ENCODE data around the gene JTB. TPM values are rescaled to one million over a fixed set of nuclear protein-coding genes. Genes with fewer than 3 reads are reported as not detected.

Gene JTB
- total and polyA plus RNA-seq, 2 donors (not counting 1 experiment from before 2014, with no cell fraction given) = 106 to 159 TPM

DNA sequence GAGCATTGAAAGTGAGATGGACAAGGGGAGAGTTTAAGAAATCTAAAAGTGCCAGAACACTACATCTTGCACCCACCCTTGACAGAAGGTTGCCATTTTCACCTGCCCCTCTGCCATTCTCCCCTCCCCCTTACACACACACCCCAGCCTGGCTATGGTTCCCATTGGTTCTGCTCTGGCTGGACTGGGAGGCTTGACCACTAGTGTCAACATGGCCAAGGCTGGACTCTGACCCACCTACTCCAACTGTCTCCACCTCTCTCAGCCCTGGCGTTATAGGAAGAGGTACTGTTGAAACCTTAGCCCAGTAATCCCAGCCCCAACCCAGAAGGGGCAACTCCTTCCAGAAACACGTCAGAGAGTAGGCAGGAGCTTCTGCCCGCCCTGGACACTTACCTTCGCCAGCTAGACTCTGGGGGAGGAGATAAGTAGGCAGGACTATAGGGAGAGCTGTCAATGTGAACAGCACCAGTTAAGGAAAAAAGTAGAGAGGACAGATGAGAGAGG lies 23.6 kb downstream of the JTB start:
- no peak overlapping the region for H3K4me2 ChIP-seq (replicated peaks; ENCODE audit: low read depth, low read length, poor library complexity, severe bottlenecking)
- H3K4me1 Mint-ChIP-seq = peaks cover 60% of the 10 kb centered on the region
- H3K27me3 Mint-ChIP-seq = no peaks in the 10 kb centered on the region
- H3K4me3 ChIP-seq (ENCODE audit: control extremely low read depth in 1 of 5, extremely low read depth in 1 of 5, insufficient read depth in 1 of 5, low read depth in 2 of 5, low read length in 4 of 5) = no peak overlapping the region
- peaks cover 38 to 47% of the 10 kb centered on the region in 2 donors for H3K4me1 ChIP-seq (ENCODE audit: control insufficient read depth in 2 of 2, insufficient read depth in 2 of 2, low read length in 2 of 2)
- H3K36me3 ChIP-seq (replicated peaks in 1 of 2; ENCODE audit: control extremely low read depth in 1 of 2, control insufficient read depth in 1 of 2, extremely low read depth in 1 of 2, insufficient read depth in 2 of 2, low read length in 1 of 2) = peaks cover 2 to 54% of the 10 kb centered on the region in 2 experiments
- ChIA-PET POLR2A (interaction anchor here (1.0 to 1.5 kb wide), 2 partner anchors 9 to 24 kb away, joined by 3 to 5 read pairs; partner anchors contain the start of gene JTB), CTCF (interaction anchor here (0.8 to 1.6 kb wide), 3 partner anchors 9 to 32 kb away, joined by 3 to 5 read pairs (median 4); partner anchors contain the start of genes RAB13 and SLC39A1)
- no peak for TF ChIP-seq EZH2 (IDR thresholded peaks at IDR 0.05; ENCODE audit: borderline replicate concordance, insufficient read depth, low read depth, low read length, poor library complexity, severe bottlenecking)
- no peak for TF ChIP-seq CTCF (IDR thresholded peaks at IDR 0.05)
- H2AFZ ChIP-seq (ENCODE audit: insufficient read depth, low read depth, low read length, poor library complexity, severe bottlenecking) = no peak overlapping the region
- H3K9ac ChIP-seq (ENCODE audit: low read length) = no peak overlapping the region
- 100% methylated on average over 1 of the region's 4 CpGs for WGBS (ENCODE audit: insufficient coverage)
- peaks cover 90% of the 10 kb centered on the region for H4K20me1 ChIP-seq (ENCODE audit: control insufficient read depth, insufficient read depth, low read length, poor library complexity, severe bottlenecking)
- no peak overlapping the region for H3K4me3 Mint-ChIP-seq
- no peaks in the 10 kb centered on the region for H3K9me3 ChIP-seq (ENCODE audit: control extremely low read depth in 1 of 3, control insufficient read depth in 2 of 3, insufficient read depth in 1 of 3, low read length in 2 of 3)
- H3K27ac Mint-ChIP-seq = peak overlapping the region; percentile 70
- peak overlapping the region in 1 of 2 donors; percentile 26 for H3K27ac ChIP-seq (ENCODE audit: low read length in 2 of 2)
- DNase-seq = no peak
- peaks cover 84% of the 10 kb centered on the region for H3K79me2 ChIP-seq (ENCODE audit: control insufficient read depth, insufficient read depth, low read length)
- intact Hi-C loops (cut with micrococcal nuclease) = no loop called here
- ATAC-seq (ENCODE audit: low read depth) = no peak
- H3K9me3 Mint-ChIP-seq (ENCODE audit: insufficient read depth) = no peaks in the 10 kb centered on the region
- no peaks in the 10 kb centered on the region for H3K27me3 ChIP-seq (replicated peaks in 1 of 4; ENCODE audit: control extremely low read depth in 1 of 4, control insufficient read depth in 3 of 4, insufficient read depth in 4 of 4, low read length in 3 of 4)

DNA sequence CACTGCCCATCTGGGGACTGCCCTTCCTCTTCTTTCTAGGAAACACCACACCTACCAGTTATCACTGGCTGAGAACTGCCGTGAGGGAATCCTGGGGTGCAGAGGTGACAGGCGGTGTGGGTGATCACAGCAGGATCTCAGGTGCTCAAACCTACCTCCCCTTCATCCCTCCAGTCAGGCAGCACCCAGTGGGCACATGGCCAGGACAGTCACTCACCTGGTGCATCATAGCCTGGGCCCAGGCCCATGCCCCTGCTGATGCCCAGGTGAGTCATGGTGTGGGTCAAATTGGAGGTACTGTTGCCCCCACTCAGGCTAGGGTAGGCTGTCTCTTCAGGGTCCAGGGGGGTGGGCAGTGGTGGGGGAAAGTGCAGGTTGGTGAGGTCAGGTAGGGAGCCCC lies 25.7 kb downstream of the JTB start:
- Histone ChIP-seq H3K27me3 (replicated peaks in 1 of 4; ENCODE audit: control extremely low read depth in 1 of 4, control insufficient read depth in 3 of 4, insufficient read depth in 4 of 4, low read length in 3 of 4) (no peaks in the 10 kb centered on the region), H4K20me1 (ENCODE audit: control insufficient read depth, insufficient read depth, low read length, poor library complexity, severe bottlenecking) (peaks cover 80% of the 10 kb centered on the region), H2AFZ (ENCODE audit: insufficient read depth, low read depth, low read length, poor library complexity, severe bottlenecking) (no peak overlapping the region), H3K4me3 (ENCODE audit: control extremely low read depth in 1 of 5, extremely low read depth in 1 of 5, insufficient read depth in 1 of 5, low read depth in 2 of 5, low read length in 4 of 5) (no peak overlapping the region), H3K4me2 (replicated peaks; ENCODE audit: low read depth, low read length, poor library complexity, severe bottlenecking) (no peak overlapping the region), H3K4me1 (ENCODE audit: control insufficient read depth in 2 of 2, insufficient read depth in 2 of 2, low read length in 2 of 2) (peaks cover 32 to 42% of the 10 kb centered on the region in 2 donors), H3K36me3 (replicated peaks in 1 of 2; ENCODE audit: control extremely low read depth in 1 of 2, control insufficient read depth in 1 of 2, extremely low read depth in 1 of 2, insufficient read depth in 2 of 2, low read length in 1 of 2) (peaks cover 2 to 70% of the 10 kb centered on the region in 2 experiments), H3K9ac (ENCODE audit: low read length) (no peak overlapping the region), H3K27ac (ENCODE audit: low read length in 2 of 2) (no peak overlapping the region), H3K9me3 (ENCODE audit: control extremely low read depth in 1 of 3, control insufficient read depth in 2 of 3, insufficient read depth in 1 of 3, low read length in 2 of 3) (no peaks in the 10 kb centered on the region), H3K79me2 (ENCODE audit: control insufficient read depth, insufficient read depth, low read length) (peaks cover 69% of the 10 kb centered on the region)
- DNase-seq (no peak), ATAC-seq (ENCODE audit: low read depth) (no peak)
- ChIA-PET POLR2A (no interaction called here), CTCF (no interaction called here)
- intact Hi-C loops (cut with micrococcal nuclease) = no loop called here
- Mint-ChIP-seq H3K4me1 (peaks cover 56% of the 10 kb centered on the region), H3K9me3 (ENCODE audit: insufficient read depth) (no peaks in the 10 kb centered on the region), H3K27me3 (no peaks in the 10 kb centered on the region), H3K27ac (peak overlapping the region; percentile 71), H3K4me3 (no peak overlapping the region)
- WGBS (ENCODE audit: insufficient coverage) = no CpG with 5 or more reads among the region's 2 CpGs
- no peak for TF ChIP-seq CTCF (IDR thresholded peaks at IDR 0.05)
- no peak for TF ChIP-seq EZH2 (IDR thresholded peaks at IDR 0.05; ENCODE audit: borderline replicate concordance, insufficient read depth, low read depth, low read length, poor library complexity, severe bottlenecking)
